IPS DF 4.7 (cell line): ENCODE results near the gene RNF130.
"Not testable (repeated sequence)": the region's sequence is repeated elsewhere in the genome, so short reads cannot be mapped to it uniquely, and the experiment has no call there.

ENCODE experiments used
- DNase-seq: peaks from one replicate; pipeline ENCODE4 v3.0.0-alpha.2; 2013; ENCODE audit warnings: low spot score; ENCODE audit errors: extremely low read depth

The RNF130 gene

GRCh38 chr5:180018347-180019060 lies 53.1 kb downstream of the RNF130 start:
- no peak for DNase-seq

DNA sequence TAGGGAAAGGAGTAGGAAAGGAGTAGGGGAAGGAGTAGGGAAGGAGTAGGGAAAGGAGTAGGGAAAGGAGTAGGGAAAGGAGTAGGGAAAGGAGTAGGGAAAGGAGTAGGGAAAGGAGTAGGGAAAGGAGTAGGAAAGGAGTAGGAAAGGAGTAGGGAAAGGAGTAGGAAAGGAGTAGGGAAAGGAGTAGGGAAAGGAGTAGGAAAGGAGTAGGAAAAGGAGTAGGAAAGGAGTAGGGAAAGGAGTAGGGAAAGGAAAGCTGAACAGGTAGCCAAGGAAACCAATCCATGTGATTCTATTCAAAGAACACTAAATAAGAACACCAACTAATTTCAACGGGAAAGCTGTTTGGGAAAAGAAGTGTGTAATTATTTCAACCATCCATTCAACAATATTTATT lies 56.0 kb downstream of the RNF130 start:
- not testable (repeated sequence) for DNase-seq

DNA sequence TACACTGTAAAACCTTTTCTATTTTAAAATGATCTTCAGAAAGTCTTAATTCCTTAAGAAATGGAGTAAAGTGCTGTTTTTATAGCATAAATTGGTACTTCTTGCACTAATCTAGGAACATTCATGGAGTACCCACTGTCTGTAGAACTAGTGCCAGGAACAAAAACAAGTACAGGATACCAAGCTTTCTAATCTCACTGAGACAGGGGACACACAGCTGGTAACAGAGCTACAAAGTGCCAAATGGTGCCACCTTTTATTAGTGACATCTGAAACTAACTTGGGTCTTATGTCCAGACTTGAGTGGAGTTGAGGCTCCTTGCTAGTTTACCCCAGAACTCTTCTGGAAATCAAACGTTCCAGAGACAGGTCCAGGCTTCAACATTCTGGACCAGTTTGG lies 57.9 kb downstream of the RNF130 start:
- no peak for DNase-seq

DNA sequence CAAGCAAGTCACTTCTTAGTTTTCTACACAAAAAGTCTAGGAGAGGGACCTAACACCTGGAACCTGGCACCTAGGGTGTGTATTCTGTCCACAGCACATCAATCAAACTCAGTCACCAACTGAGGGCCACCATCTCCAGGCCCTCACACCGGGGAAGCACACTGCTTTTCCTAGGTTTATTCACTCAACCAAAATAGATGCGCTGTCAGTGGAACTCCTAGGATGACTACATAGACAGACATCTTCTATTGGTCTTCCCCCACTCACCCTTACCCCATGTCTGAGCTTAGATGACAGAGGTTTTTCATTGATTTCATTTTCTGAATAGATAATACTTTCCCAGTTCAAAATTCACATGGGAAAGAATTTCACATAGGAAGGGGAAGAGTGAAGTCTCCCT lies 59.2 kb downstream of the RNF130 start:
- DNase-seq, result no peak

- no peak for DNase-seq
Observed at GRCh38 chr5:180010636-180011035, 60.9 kb downstream of the RNF130 start.

GRCh38 chr5:180009581-180009980 lies 62.0 kb downstream of the RNF130 start:
- DNase-seq, result no peak

DNA sequence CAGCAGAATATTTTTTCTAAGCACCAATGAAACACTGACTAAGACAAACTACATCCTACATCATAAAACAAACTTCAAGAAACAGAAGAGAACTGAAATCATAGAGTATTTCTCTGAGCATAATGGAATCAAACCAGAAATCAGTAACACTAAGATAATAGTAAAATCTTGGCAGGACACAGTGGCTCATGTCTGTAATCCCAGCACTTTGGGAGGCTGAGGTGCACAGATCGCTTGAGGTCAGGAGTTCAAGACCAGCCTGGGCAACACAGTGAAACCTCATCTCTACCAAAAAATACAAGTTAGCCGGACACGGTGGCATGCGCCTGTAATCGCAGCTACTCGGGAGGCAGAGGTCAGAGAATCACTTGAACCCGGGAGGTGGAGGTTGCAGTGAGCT lies 63.1 kb downstream of the RNF130 start:
- no peak for DNase-seq

DNA sequence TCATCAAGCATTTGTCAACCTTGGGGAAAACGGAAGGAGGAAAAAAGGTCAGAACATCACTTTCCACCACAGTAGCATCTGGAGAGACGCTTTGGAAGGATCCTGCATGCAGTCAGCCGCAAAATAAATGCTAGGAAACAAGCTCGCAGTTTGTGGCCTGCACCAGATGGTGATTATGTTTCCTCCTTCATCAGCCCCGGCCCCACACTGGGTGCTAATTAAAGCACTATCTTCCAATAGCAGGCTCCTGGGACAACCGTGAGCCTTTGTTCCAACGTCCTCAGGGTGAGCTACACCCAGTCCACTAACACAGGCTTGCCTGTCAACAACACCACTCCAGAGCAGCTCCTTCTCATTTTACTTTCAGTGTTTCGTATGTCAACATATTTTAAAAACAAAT lies 64.0 kb downstream of the RNF130 start:
- DNase-seq, result no peak

DNA sequence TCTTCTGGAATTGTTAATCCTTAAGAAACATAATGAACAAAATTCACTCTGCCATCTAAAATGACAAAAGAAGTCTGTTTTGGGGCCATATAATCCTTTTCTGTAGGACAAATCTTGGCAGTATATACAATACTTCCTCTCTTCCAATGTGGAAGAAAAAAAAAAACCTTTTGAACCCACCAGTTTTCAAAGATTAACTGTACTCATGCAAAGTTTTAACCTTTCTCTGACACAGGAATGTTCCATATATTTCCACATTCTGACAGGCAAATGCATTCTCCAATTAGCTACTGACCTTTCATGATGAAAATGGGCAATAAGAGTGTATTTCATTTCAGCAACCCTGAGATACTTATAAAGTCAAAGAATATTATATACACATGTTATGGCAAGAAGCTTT lies 65.4 kb downstream of the RNF130 start:
- DNase-seq, result no peak

DNA sequence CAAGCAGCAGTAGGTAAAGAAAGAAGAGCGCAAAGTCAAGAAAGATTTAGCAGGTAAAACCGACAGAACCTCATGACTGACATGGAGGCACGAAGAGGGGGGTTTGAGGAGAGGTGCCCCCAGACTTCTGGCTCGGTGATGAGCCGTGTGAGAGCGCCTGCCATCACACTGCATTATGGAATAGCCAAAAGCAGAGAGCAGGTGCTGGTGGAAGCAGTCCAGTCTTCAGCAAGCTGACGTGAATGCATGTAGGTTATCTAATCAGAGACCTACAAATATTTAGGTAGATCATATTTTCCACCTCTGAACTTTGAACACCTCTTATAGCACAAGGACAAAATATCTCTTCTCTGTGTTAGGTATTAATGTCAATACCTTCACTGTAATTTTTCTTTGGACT lies 68.4 kb downstream of the RNF130 start:
- no peak for DNase-seq

DNA sequence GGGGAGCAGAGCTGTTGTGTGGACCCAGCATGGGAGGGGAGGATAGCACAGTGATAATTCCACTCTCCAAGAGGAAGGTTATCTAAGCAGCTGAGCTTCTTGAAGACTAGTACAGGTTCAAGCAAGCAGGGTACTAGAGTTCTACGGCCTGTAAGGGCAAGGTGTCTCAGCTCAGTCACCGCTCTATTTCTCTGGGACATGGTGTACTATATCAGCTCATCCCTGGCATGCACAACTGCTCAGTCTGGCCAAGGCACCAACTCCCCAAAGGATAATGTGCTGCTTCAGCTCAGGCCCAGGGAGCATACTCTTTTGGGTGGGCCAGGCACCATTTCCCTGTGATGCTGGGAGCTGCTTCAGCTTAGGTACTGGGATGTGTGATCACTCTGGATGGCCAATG lies 69.8 kb downstream of the RNF130 start:
- no peak for DNase-seq

GRCh38 chr5:180001136-180001535 lies 70.4 kb downstream of the RNF130 start:
- no peak for DNase-seq

- no peak for DNase-seq
Observed at GRCh38 chr5:179998485-179998884, 73.1 kb downstream of the RNF130 start.

DNA sequence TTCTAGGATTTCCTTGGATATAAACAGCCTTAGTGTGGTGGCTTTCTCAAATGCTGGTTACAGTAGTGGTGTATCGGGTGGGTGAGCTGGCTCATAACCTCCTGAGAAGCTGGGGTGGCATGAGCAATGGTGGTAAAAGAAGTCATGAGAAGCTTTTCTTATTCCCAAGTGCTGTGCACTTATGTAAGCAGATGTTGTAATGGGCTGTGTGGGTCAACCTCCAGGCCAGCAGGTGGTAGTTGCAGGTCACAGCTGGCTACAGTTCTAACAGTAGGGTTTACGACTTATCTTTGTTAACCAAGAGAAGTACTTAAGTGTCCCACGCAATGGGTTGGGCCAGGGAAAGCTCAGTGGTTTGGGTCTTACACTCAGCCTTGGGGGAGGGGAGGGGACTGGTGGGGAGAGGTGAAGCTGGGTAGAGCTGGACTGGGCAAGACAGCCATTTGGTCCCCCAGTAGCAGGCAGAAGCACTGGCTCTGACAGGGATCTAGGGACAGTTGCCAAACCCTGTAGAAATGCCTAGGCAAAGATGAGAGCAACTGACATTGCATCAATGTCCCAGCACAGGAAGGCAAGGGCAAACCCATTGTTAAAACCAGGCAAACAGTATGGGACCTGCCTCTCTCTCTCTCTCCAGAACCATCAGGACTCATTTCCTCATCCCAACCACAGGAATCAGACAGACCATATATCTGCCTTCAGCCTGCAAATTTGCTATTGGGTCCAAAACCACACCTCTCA lies 76.8 kb downstream of the RNF130 start:
- DNase-seq, result no peak

DNA sequence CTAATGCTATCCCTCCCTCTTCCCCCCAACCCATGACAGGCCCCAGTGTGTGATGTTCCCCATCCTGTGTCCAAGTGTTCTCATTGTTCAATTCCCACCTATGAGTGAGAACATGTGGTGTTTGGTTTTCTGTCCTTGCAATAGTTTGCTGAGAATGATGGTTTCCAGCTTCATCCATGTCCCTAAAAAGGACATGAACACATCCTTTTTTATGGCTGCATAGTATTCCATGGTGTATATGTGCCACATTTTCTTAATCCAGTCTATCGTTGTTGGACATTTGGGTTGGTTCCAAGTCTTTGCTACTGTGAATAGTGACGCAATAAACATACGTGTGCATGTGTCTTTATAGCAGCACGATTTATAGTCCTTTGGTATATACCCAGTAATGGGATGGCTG lies 78.7 kb downstream of the RNF130 start:
- DNase-seq, result not testable (repeated sequence)

GRCh38 chr5:179991106-179991505 lies 80.5 kb downstream of the RNF130 start:
- no peak for DNase-seq

DNA sequence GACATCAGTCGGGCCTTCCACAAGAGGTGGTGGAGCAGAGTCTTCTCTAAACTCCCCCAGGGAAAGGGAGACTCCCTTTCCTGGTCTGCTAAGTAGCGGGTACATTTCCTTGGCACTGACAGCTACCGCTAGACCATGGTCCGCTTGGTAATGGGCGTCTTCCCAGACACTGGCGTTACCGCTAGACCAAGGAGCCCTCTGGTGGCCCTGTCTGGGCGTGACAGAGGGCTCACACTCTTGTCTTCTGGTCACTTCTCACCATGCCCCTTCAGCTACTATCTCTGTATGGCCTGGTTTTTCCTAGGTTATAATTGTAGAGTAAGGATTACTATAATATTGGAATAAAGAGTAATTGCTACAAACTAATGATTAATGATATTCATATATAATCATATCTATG lies 81.0 kb downstream of the RNF130 start:
- DNase-seq, result not testable (repeated sequence)

- DNase-seq, result no peak
Observed at GRCh38 chr5:179986328-179986727, 85.2 kb downstream of the RNF130 start.

DNA sequence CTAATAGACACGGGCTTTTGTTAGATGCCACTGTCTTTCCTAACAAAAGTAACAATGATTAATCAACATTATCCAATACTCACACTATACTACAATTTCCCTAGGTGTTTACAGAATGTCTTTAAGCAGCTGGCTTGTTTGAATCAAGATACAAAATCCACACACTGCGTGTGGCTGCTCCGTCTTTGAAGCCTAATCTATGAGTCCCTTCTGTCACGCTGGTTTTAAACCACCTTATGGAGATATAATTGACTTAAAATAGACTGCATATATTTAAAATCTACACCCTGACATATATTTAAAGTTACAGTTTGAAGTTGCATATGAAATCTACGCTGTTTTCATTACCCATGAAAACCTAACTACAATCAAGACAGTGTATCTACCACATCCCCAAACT lies 89.9 kb downstream of the RNF130 start:
- no peak for DNase-seq

- no peak for DNase-seq
Observed at GRCh38 chr5:179980767-179981166, 90.8 kb downstream of the RNF130 start.

GRCh38 chr5:179978792-179979191 lies 92.8 kb downstream of the RNF130 start:
- no peak for DNase-seq

- no peak for DNase-seq
Observed at GRCh38 chr5:179975713-179976134, 95.8 kb downstream of the RNF130 start.
